HEK293 (cell line): ENCODE results near the gene MACROH2A1.
A peak's percentile ranks its signal among the peaks of the same experiment; 100 is the strongest.

Experiments
- CTCF ChIA-PET: fragments of 350-600 bp; formaldehyde crosslinking; extraction: SDS; loops from one replicate; lab custom pipeline; 2021; ENCODE audit warnings: antibody characterized with exemption; lab: Yijun Ruan, JAX
- POLR2A ChIA-PET: fragments of 300-600 bp; formaldehyde crosslinking; extraction: SDS; loops from one replicate; lab custom pipeline; 2020; ENCODE audit warnings: antibody characterized with exemption, inconsistent platforms; lab: Yijun Ruan, JAX
- H3K27ac ChIP-seq: fragments of 200-500 bp; sonication (Bioruptor generic); 2 replicates; pipeline ENCODE4 v1.5.1; 2014; ENCODE audit warnings: low read depth, low read length, control low read depth, inconsistent platforms; ENCODE audit errors: extremely low read depth
- H3K36me3 ChIP-seq, 2 experiments: fragments of 200-500 bp in 1 of 2; sonication (Bioruptor generic) in 1 of 2; 1 replicate in 1 of 2; 2 replicates in 1 of 2; pipeline ENCODE4 v1.5.1; 2014 to 2017; ENCODE audit warnings: inconsistent platforms in 2 of 2, low read length in 2 of 2; ENCODE audit not compliant: control insufficient read depth in 2 of 2, insufficient read depth in 1 of 2
- H3K4me1 ChIP-seq: fragments of 200-500 bp; sonication (Bioruptor generic); 2 replicates; pipeline ENCODE4 v1.5.1; 2014; ENCODE audit warnings: mild to moderate bottlenecking, low read length, inconsistent platforms; ENCODE audit not compliant: control insufficient read depth, insufficient read depth
- H3K4me3 ChIP-seq: 2 replicates; pipeline ENCODE4 v1.5.1; 2011; ENCODE audit warnings: low read depth, mild to moderate bottlenecking, control low read depth, low read length, moderate library complexity
- H3K9me3 ChIP-seq: fragments of 200-500 bp; sonication (Bioruptor generic); 2 replicates; pipeline ENCODE4 v1.5.1; 2014; ENCODE audit warnings: low read depth, low read length, inconsistent platforms; ENCODE audit not compliant: control insufficient read depth, insufficient read depth
- KLF9 ChIP-seq: fragments of 450-650 bp; formaldehyde crosslinking; IDR thresholded peaks from 2 replicates; pipeline ENCODE4 v1.5.1; 2016; ENCODE audit warnings: missing biosample characterization, missing genetic modification characterization, low read depth
- ZBTB1 ChIP-seq: fragments of 450-650 bp; formaldehyde crosslinking; IDR thresholded peaks from 2 replicates; pipeline ENCODE4 v1.5.1; 2016; ENCODE audit warnings: missing biosample characterization, missing genetic modification characterization
- ZIC2 ChIP-seq: fragments of 450-650 bp; formaldehyde crosslinking; IDR thresholded peaks from 2 replicates; pipeline ENCODE4 v1.5.1; 2016; ENCODE audit warnings: missing biosample characterization, missing genetic modification characterization
- ZNF366 ChIP-seq: fragments of 450-650 bp; formaldehyde crosslinking; conservative IDR thresholded peaks from 2 replicates; pipeline ENCODE4 v1.5.1; 2016; ENCODE audit warnings: missing biosample characterization, missing genetic modification characterization
- ZNF423 ChIP-seq: fragments of 450-650 bp; formaldehyde crosslinking; IDR thresholded peaks from 2 replicates; pipeline ENCODE4 v1.5.1; 2016; ENCODE audit warnings: missing biosample characterization, missing genetic modification characterization
- ZNF521 ChIP-seq: fragments of 450-650 bp; formaldehyde crosslinking; IDR thresholded peaks from 2 replicates; pipeline ENCODE4 v1.5.1; 2017; ENCODE audit warnings: missing biosample characterization, mild to moderate bottlenecking, missing genetic modification characterization
- ZNF623 ChIP-seq: fragments of 450-650 bp; formaldehyde crosslinking; IDR thresholded peaks from 2 replicates; pipeline ENCODE4 v1.5.1; 2016; ENCODE audit warnings: missing biosample characterization, missing genetic modification characterization
- TF ChIP-seq, protein P1 (sequence below): fragments of 450-650 bp; formaldehyde crosslinking; IDR thresholded peaks from 2 replicates; pipeline ENCODE4 v1.5.1; 2016; ENCODE audit warnings: missing biosample characterization, missing genetic modification characterization, borderline replicate concordance
- TF ChIP-seq, protein P2 (sequence below): fragments of 450-650 bp; formaldehyde crosslinking; IDR thresholded peaks from 2 replicates; pipeline ENCODE4 v1.5.1; 2016; ENCODE audit warnings: missing biosample characterization, missing genetic modification characterization
- TF ChIP-seq, protein P3 (sequence below): fragments of 450-650 bp; formaldehyde crosslinking; IDR thresholded peaks from 2 replicates; pipeline ENCODE4 v1.5.1; 2017; ENCODE audit warnings: missing biosample characterization, missing genetic modification characterization

The MACROH2A1 gene

DNA sequence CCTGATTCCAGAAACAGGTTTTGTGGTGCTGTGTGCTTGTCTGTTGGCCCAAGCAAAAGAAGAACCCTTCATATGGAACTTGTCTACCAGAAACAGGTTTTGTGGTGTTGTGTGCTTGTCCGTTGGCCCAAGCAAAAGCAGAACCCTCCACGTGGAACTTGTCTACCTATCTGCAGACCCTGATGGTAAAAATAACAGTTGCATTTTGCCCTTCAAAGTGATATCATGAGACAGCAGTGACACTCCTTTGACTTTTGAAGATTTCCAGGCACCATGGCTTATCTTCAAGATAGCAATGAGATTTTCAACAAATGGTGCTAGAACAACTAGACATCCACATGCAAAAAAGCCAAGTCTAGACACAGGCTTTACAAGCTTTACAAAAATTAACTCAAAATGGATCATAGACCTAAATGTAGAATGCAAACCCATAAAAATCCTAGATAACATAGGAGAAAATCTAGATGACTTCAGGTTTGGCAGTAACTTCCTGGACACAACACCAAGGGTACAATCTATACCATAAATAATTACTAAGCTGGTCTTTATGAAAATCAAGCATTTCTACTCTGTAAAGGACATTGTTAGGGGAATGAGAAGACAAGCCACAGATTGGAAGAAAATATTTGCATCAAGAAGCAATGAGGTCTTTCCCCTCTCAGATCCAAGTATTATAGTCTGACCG, 16.8 kb downstream of the MACROH2A1 start:
- no peak for TF ChIP-seq KLF9 (tag by site-specific recombination)
- no peak for TF ChIP-seq ZNF366
- TF ChIP-seq, protein P1, sequence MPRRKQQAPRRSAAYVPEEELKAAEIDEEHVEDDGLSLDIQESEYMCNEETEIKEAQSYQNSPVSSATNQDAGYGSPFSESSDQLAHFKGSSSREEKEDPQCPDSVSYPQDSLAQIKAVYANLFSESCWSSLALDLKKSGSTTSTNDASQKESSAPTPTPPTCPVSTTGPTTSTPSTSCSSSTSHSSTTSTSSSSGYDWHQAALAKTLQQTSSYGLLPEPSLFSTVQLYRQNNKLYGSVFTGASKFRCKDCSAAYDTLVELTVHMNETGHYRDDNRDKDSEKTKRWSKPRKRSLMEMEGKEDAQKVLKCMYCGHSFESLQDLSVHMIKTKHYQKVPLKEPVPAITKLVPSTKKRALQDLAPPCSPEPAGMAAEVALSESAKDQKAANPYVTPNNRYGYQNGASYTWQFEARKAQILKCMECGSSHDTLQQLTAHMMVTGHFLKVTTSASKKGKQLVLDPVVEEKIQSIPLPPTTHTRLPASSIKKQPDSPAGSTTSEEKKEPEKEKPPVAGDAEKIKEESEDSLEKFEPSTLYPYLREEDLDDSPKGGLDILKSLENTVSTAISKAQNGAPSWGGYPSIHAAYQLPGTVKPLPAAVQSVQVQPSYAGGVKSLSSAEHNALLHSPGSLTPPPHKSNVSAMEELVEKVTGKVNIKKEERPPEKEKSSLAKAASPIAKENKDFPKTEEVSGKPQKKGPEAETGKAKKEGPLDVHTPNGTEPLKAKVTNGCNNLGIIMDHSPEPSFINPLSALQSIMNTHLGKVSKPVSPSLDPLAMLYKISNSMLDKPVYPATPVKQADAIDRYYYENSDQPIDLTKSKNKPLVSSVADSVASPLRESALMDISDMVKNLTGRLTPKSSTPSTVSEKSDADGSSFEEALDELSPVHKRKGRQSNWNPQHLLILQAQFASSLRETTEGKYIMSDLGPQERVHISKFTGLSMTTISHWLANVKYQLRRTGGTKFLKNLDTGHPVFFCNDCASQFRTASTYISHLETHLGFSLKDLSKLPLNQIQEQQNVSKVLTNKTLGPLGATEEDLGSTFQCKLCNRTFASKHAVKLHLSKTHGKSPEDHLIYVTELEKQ (tag by site-specific recombination), result no peak
- no peaks in the 10 kb centered on the region for H3K9me3 ChIP-seq
- POLR2A ChIA-PET, result interaction anchor here (1.0 kb wide), 1 partner anchor 14 kb away, joined by 3 read pairs; no protein-coding TSS in a partner anchor
- H3K4me3 ChIP-seq, result no peak overlapping the region
- H3K27ac ChIP-seq, result no peak overlapping the region
- CTCF ChIA-PET, result no interaction called here
- peaks cover 39 to 99% of the 10 kb centered on the region in 2 experiments for H3K36me3 ChIP-seq
- no peaks in the 10 kb centered on the region for H3K4me1 ChIP-seq

- Histone ChIP-seq H3K4me3 (no peak overlapping the region), H3K36me3 (peaks cover 39 to 99% of the 10 kb centered on the region in 2 experiments), H3K9me3 (no peaks in the 10 kb centered on the region), H3K4me1 (no peaks in the 10 kb centered on the region), H3K27ac (no peak overlapping the region)
- ChIA-PET CTCF (no interaction called here), POLR2A (no interaction called here)
- TF ChIP-seq ZNF521, result no peak
- TF ChIP-seq, protein P2, sequence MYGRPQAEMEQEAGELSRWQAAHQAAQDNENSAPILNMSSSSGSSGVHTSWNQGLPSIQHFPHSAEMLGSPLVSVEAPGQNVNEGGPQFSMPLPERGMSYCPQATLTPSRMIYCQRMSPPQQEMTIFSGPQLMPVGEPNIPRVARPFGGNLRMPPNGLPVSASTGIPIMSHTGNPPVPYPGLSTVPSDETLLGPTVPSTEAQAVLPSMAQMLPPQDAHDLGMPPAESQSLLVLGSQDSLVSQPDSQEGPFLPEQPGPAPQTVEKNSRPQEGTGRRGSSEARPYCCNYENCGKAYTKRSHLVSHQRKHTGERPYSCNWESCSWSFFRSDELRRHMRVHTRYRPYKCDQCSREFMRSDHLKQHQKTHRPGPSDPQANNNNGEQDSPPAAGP (tag by site-specific recombination), result peak; percentile 56
Observed at GRCh38 chr5:135379046-135379654, 19.9 kb downstream of the MACROH2A1 start.

DNA sequence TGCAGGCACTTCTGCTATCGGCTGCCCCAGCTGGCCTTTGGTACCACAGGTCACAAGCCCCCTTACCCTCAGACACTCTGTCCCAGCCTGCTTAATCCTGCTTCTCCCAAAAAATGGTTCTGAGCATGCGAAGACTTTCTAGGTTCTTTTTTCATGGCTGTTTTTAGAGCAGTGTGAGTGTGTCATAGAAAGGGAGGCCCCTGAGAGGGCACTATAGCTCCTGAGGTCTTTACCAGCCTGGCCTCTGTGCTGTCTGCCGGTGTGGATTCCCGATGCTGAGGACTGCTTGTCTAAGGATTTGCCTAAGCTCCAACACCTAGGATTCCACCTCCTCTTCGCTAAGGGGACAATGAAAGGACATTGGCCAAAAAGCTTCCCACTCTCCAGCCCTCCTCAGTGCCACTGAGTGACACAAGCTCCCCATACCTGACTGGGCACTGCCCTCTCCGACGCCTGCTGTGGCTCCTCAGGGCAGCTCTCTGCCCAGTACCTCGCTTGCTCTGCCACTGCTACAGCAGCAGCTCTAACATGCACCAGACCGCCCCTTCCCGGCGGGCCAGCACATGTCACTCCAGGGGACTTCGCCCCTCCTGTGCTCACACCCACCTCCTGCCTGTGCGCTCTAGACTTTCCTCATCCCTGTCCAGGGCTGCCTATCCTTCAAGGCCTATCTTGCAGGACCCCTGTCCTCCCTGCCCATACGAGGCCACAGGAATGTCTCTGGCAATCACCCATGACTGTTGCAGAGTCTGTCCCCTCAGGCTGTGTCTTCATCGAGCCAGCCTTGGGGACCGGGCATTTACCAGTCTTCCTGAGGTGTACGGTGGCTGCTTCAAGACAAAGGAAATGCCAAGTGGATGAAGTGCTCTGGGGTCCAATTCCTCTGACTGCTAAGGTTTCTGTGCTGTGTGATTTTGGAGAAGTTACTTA, 21.0 kb downstream of the MACROH2A1 start:
- POLR2A ChIA-PET, result no interaction called here
- Histone ChIP-seq H3K9me3 (no peaks in the 10 kb centered on the region), H3K4me1 (no peaks in the 10 kb centered on the region), H3K36me3 (peaks cover 32 to 99% of the 10 kb centered on the region in 2 experiments), H3K27ac (no peak overlapping the region), H3K4me3 (no peak overlapping the region)
- TF ChIP-seq, protein P1 (tag by site-specific recombination), result no peak
- peak; percentile 85 for TF ChIP-seq ZIC2
- TF ChIP-seq ZNF623 (tag by site-specific recombination), result no peak
- TF ChIP-seq ZBTB1 (tag by site-specific recombination), result no peak
- TF ChIP-seq ZNF423 (tag by site-specific recombination), result no peak
- TF ChIP-seq, protein P3, sequence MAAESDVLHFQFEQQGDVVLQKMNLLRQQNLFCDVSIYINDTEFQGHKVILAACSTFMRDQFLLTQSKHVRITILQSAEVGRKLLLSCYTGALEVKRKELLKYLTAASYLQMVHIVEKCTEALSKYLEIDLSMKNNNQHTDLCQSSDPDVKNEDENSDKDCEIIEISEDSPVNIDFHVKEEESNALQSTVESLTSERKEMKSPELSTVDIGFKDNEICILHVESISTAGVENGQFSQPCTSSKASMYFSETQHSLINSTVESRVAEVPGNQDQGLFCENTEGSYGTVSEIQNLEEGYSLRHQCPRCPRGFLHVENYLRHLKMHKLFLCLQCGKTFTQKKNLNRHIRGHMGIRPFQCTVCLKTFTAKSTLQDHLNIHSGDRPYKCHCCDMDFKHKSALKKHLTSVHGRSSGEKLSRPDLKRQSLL, result no peak
- CTCF ChIA-PET, result interaction anchor here (0.6 to 0.7 kb wide), 2 partner anchors 188 to 201 kb away, joined by 3 read pairs; partner anchors contain the start of gene CXCL14
